Astrocyte of the spinal cord (primary cell): ENCODE results near the gene SLFN5.
"Not testable (repeated sequence)": the region's sequence is repeated elsewhere in the genome, so short reads cannot be mapped to it uniquely, and the experiment has no call there.

Source experiments
- DNase-seq: peaks from one replicate; pipeline ENCODE4 v3.0.0; 2011; ENCODE audit warnings: low read depth, low spot score
- H3K4me3 ChIP-seq: 2 replicates; pipeline ENCODE4 v1.5.1; 2011; ENCODE audit warnings: low read depth, mild to moderate bottlenecking, low read length, moderate library complexity
- CTCF ChIP-seq: IDR thresholded peaks from 2 replicates; pipeline ENCODE4 v1.5.1; 2012; ENCODE audit warnings: low read depth, mild to moderate bottlenecking, low read length, inconsistent platforms
- in situ Hi-C: cut with HindIII; loops from 2 replicates; pipeline ENCODE4 v1.10.0; 2017; ENCODE audit warnings: low sequenced_read_pairs

SLFN5 gene

GRCh38 chr17:35214631-35215273 lies 28.1 kb upstream of the SLFN5 start:
- DNase-seq: no peak
- in situ Hi-C loops: no loop called here
- H3K4me3 ChIP-seq: no peak overlapping the region
- TF ChIP-seq CTCF: no peak

GRCh38 chr17:35217107-35217506 lies 25.8 kb upstream of the SLFN5 start:
- no peak for DNase-seq
- no peak overlapping the region for H3K4me3 ChIP-seq
- no peak for TF ChIP-seq CTCF
- in situ Hi-C loops: no loop called here

GRCh38 chr17:35218915-35219314 lies 24.0 kb upstream of the SLFN5 start:
- in situ Hi-C loops: no loop called here
- DNase-seq: no peak
- no peak for TF ChIP-seq CTCF
- H3K4me3 ChIP-seq: no peak overlapping the region

GRCh38 chr17:35222452-35222851 lies 20.4 kb upstream of the SLFN5 start:
- no peak overlapping the region for H3K4me3 ChIP-seq
- TF ChIP-seq CTCF: no peak
- in situ Hi-C loops: no loop called here
- no peak for DNase-seq

GRCh38 chr17:35224436-35224835 lies 18.4 kb upstream of the SLFN5 start:
- H3K4me3 ChIP-seq: no peak overlapping the region
- in situ Hi-C loops: no loop called here
- DNase-seq: no peak
- TF ChIP-seq CTCF: no peak

- no peak for DNase-seq
- H3K4me3 ChIP-seq: no peak overlapping the region
- in situ Hi-C loops: no loop called here
- no peak for TF ChIP-seq CTCF
These were observed 15.3 kb upstream of the SLFN5 start for GRCh38 chr17:35227546-35227945.

- TF ChIP-seq CTCF: no peak
- in situ Hi-C loops: no loop called here
- no peak overlapping the region for H3K4me3 ChIP-seq
- DNase-seq: no peak
These were observed 13.2 kb upstream of the SLFN5 start for GRCh38 chr17:35229638-35230037.

GRCh38 chr17:35234315-35234714 lies 8.6 kb upstream of the SLFN5 start:
- in situ Hi-C loops, DNase-seq, H3K4me3 ChIP-seq: not testable (repeated sequence)
